Cardiac fibroblast (primary cell): Measurements from ENCODE around the gene GALNT14.
A peak's percentile ranks its signal among the peaks of the same experiment; 100 is the strongest.

Source experiments
- DNase-seq, 2 donors: peaks; one replicate each; pipeline versions ENCODE4 v3.0.0 to v3.0.0-alpha.2; 2010; ENCODE audit warnings: low read depth in 2 of 2
- H3K4me3 ChIP-seq, 2 donors: replicated peaks in 1 of 2; 1 replicate in 1 of 2; 2 replicates in 1 of 2; pipeline ENCODE4 v1.5.1; 2011; ENCODE audit warnings: low read depth in 2 of 2, low read length in 2 of 2, mild to moderate bottlenecking in 2 of 2, moderate library complexity in 1 of 2
- CTCF ChIP-seq: IDR thresholded peaks from one replicate; pipeline ENCODE4 v1.5.1; 2011; ENCODE audit warnings: low read depth, mild to moderate bottlenecking, low read length, inconsistent platforms

Gene GALNT14

GRCh38 chr2:30986231-30986580 lies 152.0 kb downstream of the GALNT14 start:
- no peak for TF ChIP-seq CTCF
- H3K4me3 ChIP-seq, result no peak overlapping the region
- DNase-seq, result no peak

GRCh38 chr2:30985493-30986230 lies 152.6 kb downstream of the GALNT14 start:
- TF ChIP-seq CTCF, result no peak
- no peak for DNase-seq
- no peak overlapping the region for H3K4me3 ChIP-seq

DNA sequence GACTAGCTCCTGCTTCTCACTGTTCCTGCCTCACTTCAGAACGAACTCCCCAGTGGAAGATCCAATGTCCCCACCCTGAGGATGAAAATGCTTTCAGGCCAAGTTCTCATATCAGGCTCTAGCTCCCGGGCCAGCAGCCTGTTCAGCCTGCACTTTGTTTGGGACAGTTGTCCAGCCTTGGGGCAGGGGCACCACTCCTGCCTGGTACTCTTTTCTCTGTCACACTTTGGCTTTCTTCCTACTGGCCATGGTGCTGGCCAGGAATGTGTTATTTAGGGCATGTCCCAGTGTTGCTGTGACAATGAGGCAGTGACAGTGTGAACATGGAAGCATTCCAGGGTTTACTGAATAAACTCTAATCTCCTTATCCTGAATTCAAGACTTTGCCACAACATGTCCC lies 154.1 kb downstream of the GALNT14 start:
- no peak for TF ChIP-seq CTCF
- no peak for DNase-seq
- H3K4me3 ChIP-seq, result no peak overlapping the region

- peak in 1 of 2 donors; percentile 1 for DNase-seq
- no peak overlapping the region for H3K4me3 ChIP-seq
- no peak for TF ChIP-seq CTCF
Measured at GRCh38 chr2:30981510-30981909, 156.7 kb downstream of the GALNT14 start.

- H3K4me3 ChIP-seq, result no peak overlapping the region
- DNase-seq, result peak in 1 of 2 donors; percentile 1
- no peak for TF ChIP-seq CTCF
Measured at GRCh38 chr2:30981096-30981495, 157.1 kb downstream of the GALNT14 start.

DNA sequence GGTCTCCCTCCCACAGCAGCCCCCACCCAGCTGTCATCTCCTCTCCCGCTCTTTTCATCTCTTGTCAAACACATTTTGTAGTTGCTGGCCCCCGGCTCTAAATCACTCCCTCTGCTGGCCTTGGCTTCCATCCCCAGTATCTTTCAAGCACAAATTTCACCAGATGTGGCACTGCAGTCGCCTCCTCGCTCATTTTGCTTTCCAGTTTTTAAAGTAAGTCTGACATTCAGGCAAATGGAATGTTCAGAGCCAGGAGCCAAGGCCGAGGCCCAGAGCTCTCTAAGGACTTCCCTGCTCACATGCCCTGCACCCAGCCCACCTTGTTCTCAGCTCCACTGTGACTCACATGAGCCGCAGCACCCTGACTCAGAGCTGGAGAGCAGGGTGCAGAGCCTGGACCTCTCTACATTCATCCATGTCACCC lies 158.4 kb downstream of the GALNT14 start:
- no peak overlapping the region for H3K4me3 ChIP-seq
- no peak for TF ChIP-seq CTCF
- peak; percentile 16 to 63 for DNase-seq

GRCh38 chr2:30978854-30979253 lies 159.4 kb downstream of the GALNT14 start:
- no peak overlapping the region for H3K4me3 ChIP-seq
- DNase-seq, result no peak
- no peak for TF ChIP-seq CTCF
